Measurements from ENCODE around the gene ACAD11.
"Not testable (repeated sequence)": the region's sequence is repeated elsewhere in the genome, so short reads cannot be mapped to it uniquely, and the experiment has no call there.

Gene ACAD11

DNA sequence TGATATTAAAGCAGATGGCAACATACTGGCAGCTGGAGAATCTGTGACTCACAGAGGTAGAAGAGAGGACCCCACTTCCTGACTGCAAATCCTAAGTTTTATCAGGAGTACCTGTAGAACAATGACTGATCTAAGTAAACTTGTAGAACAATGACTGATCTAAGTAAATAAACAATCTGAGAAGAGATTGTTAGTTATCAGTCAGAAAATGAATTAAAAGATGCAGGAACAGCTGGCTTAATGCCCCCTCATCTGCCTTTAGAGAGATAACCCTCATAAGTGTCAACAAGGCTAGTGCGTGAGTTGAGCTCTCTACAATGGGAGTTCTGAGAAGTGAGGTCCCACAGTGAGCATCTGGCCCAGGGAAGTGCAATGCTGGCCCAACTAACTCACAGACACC is 14.6 kb downstream of the ACAD11 start:
- no peak for DNase-seq (ENCODE audit: low read depth)

DNA sequence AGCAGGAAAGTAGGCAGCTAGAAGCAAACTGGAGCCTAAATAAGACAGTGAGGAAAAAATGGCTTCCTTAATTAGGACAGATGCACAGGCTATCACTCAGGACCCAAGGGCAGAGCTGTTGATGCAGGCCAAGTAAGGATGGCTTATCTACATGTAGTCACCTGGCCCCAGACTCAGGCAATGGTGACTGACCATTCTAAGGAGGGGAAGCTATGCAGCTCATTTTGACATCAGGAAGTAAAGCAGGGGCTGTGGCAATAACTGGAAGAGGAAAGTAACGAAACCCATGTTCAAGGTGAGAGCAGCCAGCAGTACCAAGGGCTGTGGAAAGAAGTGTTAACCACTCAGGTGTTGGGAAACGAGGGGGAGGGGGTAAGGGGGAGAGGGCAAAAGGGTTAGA is 16.2 kb downstream of the ACAD11 start:
- no peak for DNase-seq (ENCODE audit: low read depth)

DNA sequence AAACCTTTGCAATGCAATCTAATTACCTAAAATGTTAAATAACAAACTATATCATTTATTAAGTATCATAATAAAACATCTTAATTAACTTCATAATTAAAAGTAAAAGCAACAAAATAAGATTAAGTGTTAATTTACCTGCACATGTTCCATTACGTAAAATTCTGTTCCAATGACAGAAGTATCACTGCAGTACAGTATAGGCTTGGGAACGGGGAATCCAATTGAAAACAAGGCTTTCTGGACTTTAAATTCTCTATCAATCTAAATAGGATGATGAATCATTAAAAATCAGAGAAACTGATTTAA is 17.1 kb downstream of the ACAD11 start:
- DNase-seq (ENCODE audit: low read depth) = no peak

- DNase-seq (ENCODE audit: low read depth) = no peak
Observed at GRCh38 chr3:132641837-132642538, 17.6 kb downstream of the ACAD11 start.

- not testable (repeated sequence) for DNase-seq (ENCODE audit: low read depth)
Observed at GRCh38 chr3:132641427-132641826, 18.2 kb downstream of the ACAD11 start.

- no peak for DNase-seq (ENCODE audit: low read depth)
Observed at GRCh38 chr3:132638706-132639105, 20.9 kb downstream of the ACAD11 start.

- DNase-seq (ENCODE audit: low read depth) = no peak
Observed at GRCh38 chr3:132637590-132637989, 22.0 kb downstream of the ACAD11 start.

- DNase-seq (ENCODE audit: low read depth) = no peak
Observed at GRCh38 chr3:132635052-132635451, 24.6 kb downstream of the ACAD11 start.

DNA sequence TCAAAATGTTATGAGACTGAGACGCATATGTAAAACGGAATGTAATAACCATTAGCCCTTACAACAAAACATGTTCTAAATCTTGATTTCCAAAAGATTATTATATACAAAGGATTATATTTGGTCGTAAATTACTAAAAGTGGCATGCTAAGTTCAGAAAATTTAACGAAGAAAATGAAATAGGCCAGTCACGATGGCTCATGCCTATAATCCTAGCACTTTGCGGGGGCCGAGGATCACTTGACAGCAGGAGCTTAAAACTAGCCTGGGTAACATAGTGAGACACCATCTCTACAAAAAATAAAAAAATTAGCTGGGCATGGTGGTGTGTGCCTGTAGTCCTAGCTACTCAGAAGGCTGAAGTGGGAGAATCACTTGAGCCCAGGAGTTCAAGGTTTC is 29.0 kb downstream of the ACAD11 start:
- DNase-seq (ENCODE audit: low read depth) = no peak

GRCh38 chr3:132629928-132630327 is 29.7 kb downstream of the ACAD11 start:
- no peak for DNase-seq (ENCODE audit: low read depth)

GRCh38 chr3:132628157-132628556 is 31.5 kb downstream of the ACAD11 start:
- no peak for DNase-seq (ENCODE audit: low read depth)

GRCh38 chr3:132626955-132627354 is 32.7 kb downstream of the ACAD11 start:
- no peak for DNase-seq (ENCODE audit: low read depth)

GRCh38 chr3:132625613-132626012 is 34.0 kb downstream of the ACAD11 start:
- DNase-seq (ENCODE audit: low read depth) = no peak

- DNase-seq (ENCODE audit: low read depth) = no peak
Observed at GRCh38 chr3:132624790-132625189, 34.8 kb downstream of the ACAD11 start.

DNA sequence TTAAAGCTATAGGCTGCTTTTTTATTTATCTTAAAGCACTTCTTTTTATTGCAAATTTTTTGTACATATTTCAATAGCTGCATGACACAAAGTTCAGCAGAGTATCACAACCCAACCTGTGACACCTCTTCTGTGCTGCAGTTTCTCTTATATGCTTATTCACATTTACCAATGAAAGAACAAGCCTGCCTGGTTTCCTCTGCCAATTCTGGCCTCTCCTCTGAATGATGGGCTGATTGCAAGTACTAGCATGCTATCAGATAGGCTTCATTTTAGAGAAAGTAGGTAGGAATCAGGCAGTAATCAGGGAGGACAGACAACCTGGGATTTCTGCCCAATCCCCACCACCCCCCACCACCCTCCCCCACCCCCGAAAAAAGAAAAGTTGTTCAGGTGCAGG is 36.0 kb downstream of the ACAD11 start:
- no peak for DNase-seq (ENCODE audit: low read depth)

DNA sequence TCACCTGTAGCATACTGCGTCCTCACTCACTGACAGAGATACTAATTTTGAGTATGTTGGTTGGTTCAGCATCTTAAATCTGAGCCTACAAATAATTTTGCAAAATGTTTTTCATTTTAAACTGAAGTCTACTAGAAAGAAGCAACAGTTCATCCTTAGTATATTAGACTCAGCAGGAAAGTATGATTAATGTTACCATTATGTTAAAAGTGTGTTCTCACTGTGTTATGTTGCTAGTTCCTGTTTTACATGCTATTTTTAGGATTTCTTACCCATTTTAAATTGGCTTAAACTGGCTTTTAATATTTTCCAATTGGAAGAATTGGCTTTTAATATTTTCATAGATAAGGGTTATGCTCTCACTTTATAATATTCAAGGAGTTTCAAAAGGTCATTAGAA is 36.8 kb downstream of the ACAD11 start:
- DNase-seq (ENCODE audit: low read depth) = no peak

- no peak for DNase-seq (ENCODE audit: low read depth)
Observed at GRCh38 chr3:132622148-132622547, 37.5 kb downstream of the ACAD11 start.

DNA sequence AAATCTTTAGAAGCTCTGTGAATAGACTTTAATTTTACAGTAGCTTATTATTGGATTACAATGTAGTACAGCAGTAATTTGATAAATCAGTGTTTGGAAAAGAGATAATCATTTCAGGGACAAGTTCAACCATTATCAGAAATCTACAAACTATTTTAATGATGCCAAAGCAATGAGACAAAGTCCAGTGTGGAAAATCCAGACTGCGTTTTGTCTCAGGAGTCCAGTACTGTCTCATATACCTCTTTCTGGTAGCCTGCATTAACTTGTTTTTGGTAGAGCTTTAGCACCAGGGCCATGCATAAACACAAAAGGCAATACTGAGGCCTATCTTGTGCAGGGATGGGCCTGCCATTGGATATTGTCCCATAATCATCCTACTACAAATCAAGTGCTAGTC is 42.8 kb downstream of the ACAD11 start:
- no peak for DNase-seq (ENCODE audit: low read depth)

- DNase-seq (ENCODE audit: low read depth) = no peak
Observed at GRCh38 chr3:132615881-132616280, 43.7 kb downstream of the ACAD11 start.

- not testable (repeated sequence) for DNase-seq (ENCODE audit: low read depth)
Observed at GRCh38 chr3:132615301-132615700, 44.3 kb downstream of the ACAD11 start.

- DNase-seq (ENCODE audit: low read depth) = not testable (repeated sequence)
Observed at GRCh38 chr3:132606620-132607019, 53.0 kb downstream of the ACAD11 start.

- no peak for DNase-seq (ENCODE audit: low read depth)
Observed at GRCh38 chr3:132606085-132606484, 53.5 kb downstream of the ACAD11 start.

DNA sequence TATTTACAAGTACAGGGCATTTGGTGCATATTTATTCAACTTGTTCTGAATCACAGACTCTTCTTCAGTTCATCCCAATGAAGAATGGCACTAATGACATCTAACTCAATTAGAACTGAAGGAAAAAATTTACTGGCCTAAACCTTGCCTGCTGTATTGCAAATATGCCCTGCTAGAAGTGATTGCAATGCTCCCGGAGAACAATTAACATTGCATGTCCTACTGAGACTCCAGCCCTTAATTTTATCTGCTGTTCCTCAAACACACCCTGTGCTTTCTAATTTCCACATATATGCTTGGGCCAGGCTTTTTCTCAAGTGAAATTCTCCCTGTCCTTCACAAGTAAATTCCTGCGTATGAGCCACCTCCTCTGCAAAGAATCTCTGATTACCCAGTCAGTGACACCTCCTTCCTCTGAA is 54.2 kb downstream of the ACAD11 start:
- DNase-seq (ENCODE audit: low read depth) = no peak

DNA sequence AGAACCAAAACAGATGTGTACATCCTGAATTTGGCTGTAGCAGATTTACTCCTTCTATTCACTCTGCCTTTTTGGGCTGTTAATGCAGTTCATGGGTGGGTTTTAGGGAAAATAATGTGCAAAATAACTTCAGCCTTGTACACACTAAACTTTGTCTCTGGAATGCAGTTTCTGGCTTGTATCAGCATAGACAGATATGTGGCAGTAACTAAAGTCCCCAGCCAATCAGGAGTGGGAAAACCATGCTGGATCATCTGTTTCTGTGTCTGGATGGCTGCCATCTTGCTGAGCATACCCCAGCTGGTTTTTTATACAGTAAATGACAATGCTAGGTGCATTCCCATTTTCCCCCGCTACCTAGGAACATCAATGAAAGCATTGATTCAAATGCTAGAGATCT is 59.0 kb downstream of the ACAD11 start:
- not testable (repeated sequence) for DNase-seq (ENCODE audit: low read depth)

- DNase-seq (ENCODE audit: low read depth) = no peak
Observed at GRCh38 chr3:132598181-132598580, 61.4 kb downstream of the ACAD11 start.
